NOMO-1 (cell line): ENCODE results near the gene CREB3L1.

Experiments used
- DNase-seq, 2 experiments: peaks; one replicate each; lab custom pipeline; 2025; ENCODE audit not compliant: unreplicated experiment in 2 of 2; lab: John Stamatoyannopoulos, UW

CREB3L1 gene

DNA sequence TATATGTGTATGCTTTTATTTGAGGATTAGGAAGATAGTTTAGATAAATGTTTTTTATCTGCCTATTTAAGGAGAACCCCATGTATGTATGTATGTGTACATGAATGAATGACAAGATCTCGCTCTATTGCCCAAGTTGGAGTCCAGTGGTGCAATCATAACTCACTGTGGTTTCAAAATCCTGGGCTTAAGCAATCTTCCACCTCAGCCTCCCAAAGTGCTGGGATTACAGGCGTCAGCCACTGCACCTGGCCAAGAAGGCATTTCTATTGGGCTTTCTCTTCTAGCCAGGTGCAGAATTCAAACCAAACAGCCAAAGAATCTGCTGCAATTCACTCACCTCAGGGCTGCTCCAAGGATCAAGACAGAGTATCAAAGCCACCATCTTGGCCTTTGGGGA, 44.3 kb downstream of the CREB3L1 start:
- peak; percentile 44 to 72 for DNase-seq

DNA sequence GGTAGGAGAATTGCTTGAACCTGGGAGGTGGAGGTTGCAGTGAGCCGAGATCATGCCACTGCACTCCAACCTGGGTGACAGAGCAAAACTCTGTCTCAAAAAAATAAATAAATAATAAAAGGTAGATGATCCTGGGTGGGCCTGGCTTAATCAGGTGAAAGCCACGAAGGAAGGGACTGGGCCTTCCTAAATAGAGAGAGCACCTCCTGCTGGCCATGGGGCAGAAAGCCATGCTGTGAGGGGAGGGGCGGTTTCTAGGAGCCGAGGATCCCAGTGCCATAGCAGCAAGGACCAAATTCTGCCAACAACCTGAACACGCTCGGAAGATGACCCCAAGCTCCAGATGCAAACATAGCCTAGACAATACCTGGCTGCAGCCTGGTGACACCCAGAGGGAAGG, 45.3 kb downstream of the CREB3L1 start:
- DNase-seq, result no peak

DNA sequence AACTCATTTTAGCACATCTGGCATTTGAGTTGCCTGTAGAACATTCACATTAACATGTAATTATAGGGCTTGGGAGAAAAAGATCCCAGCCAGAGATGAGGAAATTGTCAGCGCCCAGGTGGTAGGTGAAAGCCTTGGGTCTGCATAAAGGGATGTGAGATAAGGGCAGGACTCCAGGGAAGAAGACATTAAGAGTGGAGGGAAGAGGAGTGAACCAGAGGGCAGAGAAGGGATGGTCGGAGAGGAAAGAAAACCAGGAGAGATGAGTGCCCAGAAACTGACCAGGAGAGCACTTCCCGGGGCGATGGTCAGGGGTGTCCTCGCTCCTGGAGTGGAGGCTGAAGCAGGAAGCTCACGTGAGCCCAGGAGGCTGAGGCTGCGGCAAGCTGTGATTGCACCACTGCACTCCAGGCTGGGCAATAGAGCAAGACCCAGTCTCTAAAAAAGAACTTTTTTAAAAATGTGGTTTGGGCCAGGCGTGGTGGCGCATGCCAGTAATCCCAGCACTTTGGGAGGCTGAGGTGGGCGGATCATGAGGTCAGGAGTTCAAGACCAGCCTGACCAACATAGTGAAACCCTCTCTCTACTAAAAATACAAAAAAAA, 49.5 kb downstream of the CREB3L1 start:
- no peak for DNase-seq

DNA sequence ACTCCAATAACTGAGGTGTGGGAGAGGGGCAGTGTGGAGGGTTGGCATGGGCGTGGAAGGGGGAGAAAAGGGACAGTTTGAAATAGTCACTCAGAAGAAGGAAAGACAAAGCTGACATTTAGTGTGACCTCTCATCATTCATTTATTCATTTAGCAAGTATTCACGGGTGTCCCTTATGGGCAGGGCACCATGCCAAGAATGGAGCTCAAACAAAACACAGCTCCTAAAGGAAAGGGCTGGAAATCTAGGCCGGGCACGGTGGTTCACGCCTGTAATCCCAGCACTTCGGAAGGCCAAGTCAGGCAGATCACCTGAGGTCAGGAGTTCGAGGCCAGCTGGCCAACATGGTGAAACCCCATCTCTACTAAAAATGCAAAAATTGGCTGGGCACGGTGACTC, 50.4 kb downstream of the CREB3L1 start:
- no peak for DNase-seq

DNA sequence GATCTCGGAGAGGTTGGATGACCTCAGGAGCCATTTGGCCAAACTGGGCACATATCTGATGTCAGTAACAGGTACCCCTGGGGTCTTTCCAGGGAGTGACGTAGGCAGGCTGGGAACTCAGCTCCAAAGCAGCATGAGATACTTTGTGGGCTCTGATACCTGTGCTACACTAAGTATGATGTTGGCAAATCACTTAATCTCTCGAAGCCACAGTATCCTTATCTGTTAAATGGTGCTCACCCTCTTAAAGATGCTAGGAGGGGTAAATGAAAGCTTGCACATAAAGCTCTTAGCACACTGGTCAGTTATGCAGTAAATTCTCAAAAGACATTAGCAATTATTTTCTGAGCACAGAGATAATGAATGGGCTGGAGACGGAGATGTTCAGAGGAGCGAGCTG, 52.7 kb downstream of the CREB3L1 start:
- DNase-seq, result no peak

DNA sequence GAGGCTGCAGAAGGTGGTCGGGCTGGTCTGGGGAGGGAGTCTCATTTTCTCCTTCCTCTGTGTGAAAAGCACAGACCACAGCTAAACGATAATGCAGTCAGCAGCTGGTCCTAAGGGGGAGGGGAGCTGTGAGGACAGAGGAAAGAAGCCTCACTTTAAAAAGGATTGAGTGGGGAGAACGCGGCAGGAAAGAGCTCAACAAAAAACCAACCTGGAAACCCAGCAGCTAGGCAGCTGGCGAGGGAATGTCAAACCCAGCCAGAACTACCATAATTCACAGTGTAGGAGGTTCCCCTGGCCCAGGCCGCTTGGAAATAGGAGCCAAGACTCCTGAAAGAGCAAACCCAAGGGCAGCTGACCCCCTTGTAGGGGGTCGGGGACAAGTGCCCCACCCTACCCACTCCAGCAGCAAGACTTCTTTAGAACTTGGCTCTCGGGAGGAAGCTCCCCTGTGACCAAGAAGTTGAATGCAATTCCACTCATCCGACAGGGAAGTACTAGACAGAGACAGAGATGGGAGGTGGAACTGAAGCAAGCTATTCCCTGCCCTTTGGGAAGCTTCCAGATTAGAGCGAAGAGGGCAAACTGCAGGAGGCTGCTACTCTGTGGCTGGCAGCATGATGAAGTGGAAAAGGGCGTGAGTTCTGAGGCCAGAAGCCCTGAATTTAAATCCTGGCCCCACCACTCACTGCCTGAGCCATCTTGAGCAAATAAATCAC, 53.3 kb downstream of the CREB3L1 start:
- DNase-seq, result peak in 1 of 2 experiments; percentile 20

DNA sequence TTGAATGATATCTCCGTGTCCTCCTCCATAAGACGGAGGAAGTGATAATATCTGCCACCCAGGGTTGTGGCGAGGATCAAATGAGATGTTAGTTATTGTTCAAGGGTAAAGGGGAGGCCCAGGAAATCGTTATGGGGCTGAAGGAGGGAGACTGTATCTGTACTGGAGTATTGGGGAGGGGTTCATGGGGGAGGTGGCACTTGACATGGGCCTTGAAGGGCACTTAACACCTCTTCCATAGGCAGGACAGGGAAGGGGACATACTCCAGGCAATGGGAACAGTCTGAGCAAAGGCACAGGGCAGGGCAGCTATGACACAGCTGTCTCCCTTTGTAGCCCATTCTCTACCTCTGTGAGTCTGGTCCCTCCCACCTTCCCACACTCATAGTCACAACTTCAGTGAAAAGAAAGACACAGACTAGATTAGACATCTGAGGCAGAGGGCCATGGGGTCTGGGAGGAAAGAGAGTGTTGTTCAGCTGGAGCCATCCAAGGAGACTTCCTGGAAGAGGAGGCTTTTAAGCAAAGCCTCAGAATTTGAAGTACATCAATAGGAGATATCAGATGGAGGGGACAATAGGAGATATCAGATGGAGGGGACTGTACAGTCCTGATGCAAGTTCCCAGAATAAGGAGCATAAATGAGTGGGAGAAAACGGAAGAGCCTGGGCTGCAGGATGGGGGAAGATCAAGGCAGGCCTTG, 54.0 kb downstream of the CREB3L1 start:
- peak in 1 of 2 experiments; percentile 48 for DNase-seq

DNA sequence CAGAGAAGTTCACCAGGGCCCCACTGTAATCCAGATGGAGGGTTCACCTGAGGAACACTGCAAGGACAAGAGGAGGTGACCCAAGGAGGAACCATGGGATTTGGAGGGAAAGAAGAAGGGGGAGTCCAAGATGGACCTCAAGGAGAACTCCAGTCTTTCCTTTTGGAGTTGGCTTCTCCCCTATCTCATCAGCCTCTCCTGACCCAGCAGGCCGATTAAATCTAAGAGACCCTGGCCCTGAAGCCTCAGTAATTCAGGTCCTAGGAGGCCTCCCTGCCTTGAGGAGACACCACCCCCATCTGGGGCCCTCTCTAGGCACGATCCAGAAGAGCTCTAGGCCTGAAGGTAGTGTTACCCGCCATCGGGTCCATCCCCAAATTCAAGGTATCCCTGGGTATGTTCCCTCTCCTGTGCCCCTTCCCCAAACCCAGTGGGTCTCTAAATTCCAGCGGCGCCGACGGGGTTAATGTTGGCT, 54.7 kb downstream of the CREB3L1 start:
- DNase-seq, result no peak

DNA sequence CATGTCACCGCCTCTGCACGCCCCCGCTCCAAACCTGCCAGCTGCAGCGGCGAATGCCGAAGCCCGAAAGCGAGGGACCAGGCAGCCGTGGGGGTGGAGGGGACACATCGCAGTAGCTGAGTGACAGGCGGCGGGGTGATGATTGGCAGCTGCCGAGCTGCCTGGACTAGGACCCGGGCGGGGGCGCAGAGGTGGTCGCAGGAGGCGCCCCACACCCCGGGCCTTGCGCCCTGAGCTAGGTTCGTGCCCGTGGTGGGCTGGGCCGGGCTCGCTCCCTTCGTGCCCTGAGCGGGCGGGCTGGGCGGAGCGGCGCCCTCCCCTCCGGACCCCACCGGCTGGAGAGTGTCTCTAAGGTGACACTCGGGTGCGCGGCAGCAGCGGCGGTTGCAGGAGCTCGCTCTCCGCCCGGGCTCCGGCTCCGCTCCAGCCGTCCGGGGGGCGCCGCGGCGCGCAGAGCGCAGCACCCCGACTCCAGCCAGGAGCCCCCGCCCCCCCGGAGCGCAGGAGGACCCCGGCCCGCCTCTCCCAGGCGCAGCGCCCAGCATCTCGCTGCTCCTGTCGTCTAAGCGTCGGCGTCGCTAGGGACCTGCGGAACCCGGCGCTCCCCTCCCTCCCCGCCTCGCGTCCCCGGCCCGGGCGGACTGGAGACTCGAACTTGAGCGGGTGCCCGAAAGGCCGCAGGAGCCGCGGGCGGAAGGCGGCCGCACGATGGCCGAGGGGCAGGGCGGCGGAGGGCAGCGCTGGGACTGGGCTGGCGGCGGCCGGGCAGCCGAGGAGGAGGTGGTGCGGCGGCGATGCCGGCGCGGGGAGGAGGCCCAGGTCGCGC, 55.3 kb downstream of the CREB3L1 start:
- DNase-seq, result no peak

DNA sequence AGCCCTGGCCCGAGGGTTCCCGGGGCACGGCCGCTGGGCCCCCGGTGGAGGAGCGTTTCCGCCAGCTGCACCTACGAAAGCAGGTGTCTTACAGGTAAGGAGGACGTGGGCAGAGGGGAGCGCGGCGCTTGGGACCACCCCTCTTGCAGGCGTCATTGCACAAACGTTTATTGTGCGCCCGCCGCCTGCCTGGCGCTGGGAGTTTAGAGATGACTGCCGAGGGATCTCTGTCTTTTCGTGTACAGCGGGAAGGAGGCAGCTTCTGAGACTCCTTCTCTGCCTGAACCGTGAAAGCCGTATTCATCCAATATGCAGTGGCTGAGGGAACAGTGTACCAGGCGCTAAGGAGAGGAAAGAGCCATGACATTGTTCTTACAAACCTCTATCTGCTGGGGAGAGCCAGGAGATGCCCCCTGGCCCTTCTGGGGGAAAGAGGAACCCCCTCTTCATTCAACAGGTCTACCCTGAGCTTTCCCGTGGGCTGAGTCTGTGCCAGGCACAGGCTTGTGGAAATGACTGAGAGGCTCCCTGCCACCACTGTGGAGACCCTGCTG, 56.0 kb downstream of the CREB3L1 start:
- no peak for DNase-seq

DNA sequence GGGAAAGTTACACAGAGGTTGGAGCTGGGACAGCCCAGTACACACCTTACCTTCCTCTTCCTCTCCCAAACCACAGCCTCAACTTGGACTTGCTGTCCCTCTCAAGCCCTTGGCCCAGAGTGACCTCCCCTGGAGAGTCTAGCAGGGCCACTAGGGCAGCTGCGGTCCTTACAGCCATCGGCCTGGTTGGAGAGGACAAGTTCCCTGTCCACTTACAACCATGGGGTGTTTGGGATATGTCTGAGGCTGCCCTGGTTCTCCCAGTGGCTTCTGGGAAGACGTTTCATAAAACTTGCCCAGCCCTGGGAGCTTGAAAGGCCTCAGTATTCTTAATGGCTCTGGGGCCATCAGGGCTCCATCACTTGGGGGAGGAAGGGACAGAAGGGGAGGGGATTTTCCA, 56.7 kb downstream of the CREB3L1 start:
- no peak for DNase-seq

DNA sequence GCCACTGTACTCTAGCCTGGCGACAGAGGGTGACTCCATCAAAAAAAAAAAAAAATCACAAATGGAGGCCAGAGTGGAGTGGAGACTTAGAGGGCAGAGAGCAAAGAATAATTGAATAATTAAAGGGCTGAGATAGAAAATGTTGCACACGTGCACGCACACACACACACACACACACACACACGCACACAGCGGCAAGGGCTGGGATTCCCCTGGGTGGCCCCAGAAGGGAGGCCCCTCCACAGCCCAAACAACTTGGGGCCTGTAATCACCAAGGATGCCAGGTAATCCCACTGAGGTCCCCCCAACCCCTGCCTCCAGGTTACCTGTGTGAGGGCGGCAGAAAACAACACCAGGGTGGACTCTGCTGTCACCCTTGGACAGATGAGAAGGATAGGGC, 57.8 kb downstream of the CREB3L1 start:
- DNase-seq, result no peak

DNA sequence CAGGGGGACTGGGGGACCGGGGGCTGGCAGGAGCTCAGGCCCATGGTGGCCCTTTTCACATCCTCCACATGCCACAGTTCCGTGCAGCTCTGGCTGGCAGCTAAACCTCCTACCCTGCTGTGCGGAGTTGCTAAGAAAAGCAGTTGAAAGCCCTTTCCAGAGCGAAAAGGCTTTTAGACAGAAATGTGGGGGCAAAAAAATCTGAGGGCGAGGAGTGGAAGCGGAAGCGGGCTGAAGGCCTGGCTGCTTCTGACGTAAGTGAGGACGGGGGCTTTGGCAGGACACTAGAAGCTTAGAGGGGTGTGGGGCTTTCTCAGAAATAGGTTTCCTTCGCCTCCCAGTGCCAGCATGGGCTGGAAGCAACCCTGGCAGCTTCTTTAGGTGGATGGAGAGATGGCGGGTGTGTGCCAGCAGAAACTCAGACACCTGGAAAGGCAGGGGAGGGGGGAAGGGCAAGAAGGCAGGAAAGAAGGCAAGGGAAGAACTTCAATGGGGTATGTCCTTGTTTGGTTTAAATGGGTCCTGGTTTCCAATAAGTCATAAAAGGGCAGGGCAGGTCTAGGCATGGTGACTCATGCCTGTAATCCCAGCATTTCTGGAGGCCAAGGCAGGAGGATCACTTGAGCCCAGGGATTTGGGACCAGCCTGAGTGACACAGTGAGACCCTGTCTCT, 58.6 kb downstream of the CREB3L1 start:
- no peak for DNase-seq

DNA sequence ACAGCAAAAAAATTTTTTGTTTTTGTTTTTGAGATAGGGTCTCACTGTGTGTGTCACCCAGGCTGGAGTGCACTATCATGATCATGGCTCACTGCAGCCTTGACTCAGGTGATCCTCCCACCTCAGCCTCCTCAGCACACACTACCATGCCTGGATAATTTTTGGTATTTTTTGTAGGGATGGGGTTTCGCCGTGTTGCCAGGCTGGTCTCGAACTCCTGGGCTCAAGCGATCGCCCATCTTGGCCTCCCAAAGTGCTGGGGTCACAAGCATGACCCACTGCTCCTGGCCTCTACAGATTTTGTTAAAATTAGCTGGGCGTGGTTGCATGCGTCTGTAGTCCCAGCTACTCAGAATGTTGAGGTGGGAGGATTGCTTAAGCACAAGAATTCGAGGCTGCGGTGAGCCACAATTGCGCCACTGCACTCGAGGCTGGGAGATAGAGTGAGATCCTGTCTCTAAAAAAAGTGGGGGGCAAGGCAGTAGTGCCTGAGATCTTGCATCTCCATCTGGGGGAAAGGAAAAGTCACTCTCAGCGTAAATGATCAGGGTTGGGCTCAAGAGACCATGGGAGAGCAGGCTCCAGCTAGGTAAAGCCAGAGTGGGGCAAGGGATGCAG, 59.2 kb downstream of the CREB3L1 start:
- peak; percentile 94 to 95 for DNase-seq

DNA sequence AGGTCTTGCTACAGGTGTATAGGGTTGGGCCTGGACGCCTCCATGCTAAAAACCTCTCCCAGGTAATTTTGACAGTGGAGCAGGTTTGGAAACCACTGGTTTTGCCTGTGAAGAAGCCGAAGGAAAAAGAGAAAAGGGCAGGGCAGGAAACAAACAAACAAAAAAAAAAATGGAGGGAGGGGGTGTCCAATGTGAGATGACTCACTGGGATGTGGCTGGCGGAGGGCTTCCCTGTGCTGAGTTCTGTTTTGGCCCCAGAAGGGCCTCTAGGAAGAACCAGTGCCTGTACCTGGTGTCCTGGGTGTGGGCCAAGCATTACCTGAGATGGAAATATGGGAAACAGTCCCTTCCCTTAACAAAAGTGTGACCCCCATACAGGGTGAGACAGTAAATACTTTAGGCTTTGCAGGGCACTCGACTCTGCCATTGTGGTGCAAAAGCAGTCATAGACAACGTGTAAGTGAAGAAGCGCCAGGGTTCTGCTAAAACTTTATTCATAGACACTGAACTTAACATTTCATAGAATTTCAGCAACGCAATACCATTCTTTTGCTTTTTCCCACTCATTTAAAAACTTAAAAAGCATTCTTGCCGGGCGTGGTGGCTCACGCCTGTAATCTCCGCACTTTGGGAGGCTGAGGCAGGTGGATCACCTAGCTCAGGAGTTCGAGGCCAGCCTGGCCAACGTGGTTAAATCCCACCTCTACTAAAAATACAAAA, 60.3 kb downstream of the CREB3L1 start:
- DNase-seq, result no peak

DNA sequence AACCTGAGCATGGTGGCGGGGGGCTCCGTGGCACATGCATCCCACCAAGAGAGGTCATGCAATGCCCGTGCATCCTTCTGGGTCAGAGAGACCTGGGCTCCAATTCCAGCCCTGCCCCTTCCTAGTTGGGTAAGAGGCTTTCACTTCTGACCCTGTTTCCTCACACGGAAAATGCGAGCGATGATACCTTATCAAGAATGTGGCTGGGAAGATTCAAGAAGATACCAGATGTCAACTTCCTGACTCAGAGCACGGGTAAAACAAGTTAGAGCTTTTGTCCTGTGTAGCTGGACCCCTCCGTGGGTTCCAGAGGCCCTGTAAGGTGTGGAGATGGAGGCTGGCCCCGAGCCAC, 61.1 kb downstream of the CREB3L1 start:
- DNase-seq, result peak in 1 of 2 experiments; percentile 47

DNA sequence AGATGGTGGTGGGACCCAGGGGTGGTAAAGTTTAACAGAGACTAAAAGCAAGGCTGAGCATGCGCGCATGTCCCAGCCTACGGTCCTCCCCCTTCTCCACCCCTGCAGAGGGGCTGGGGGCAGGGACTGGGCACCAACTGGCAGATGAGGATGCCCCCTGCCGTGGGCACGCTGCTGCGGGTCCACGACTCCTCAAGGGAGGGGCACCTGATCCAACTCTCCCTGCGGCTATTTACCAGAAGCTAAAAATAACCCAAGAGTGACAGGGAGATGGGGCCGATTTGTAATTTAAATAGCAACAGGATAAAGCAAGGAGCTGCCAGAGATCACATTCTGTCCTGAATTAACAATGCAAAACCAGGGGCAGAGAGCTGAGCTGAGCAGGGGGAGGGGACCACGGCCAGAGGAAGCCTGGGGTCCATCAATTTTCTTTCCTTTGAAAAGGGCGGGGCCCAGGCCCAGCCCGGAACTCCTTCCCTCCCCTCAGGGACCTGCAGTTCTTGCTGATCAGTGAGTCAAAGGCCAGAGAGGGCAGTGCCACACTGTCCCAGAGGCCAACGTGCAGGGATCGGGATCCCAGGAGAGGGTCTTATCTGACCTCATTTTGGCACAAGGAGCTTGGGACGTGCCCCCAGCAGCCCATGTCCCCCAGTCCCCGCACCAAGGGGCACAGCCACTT, 61.7 kb downstream of the CREB3L1 start:
- DNase-seq, result no peak

DNA sequence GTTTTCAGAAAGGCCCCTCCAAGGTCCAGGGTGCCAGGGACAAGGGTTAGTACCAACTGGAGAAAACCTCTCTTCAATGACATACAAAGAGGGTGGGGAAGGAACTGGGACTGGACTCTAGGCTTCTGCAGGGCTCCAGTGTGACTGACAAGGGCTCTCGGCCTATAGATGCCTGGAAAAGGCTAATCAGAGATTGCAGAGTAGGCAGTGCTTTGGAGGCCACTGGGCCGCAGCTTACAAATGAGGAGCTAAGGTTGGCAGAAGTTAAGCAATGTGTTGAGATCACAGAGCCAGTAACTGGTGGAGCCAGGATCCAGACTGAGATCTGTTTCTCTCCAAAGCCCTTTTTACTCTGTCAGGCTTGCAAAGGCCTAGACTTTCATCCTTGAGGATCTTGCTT, 62.4 kb downstream of the CREB3L1 start:
- DNase-seq, result peak; percentile 77 to 90

DNA sequence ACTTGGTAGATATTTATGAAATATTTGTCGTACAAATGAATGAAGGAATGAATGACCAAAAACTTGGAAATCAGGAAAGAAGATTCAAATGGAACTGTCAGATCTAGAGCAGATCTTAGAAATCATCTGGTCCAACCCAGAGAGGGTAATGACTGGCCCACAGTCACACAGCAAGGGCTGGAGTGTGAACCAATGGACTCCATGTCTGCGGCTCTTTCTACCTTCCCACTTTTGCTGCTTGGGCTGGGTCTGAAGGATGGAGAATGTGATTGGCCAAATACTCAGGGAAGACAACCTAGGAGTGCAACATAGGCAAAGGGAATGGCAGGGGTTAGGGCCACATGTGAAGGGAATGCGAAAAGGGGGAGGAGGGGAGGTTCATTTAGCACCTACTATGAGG, 64.0 kb downstream of the CREB3L1 start:
- no peak for DNase-seq
